A549 (cell line): Measurements from ENCODE around the gene RNF152. TPM values are rescaled to one million over a fixed set of nuclear protein-coding genes. Genes with fewer than 3 reads are reported as not detected.

ENCODE experiments used
- ATAC-seq, 2 experiments: fragments of 200-7000 bp in 1 of 2; fragments of >200 bp in 1 of 2; cut with Nextera tagmentation in 1 of 2; cut with Tn5 transposase in 1 of 2; 3 replicates each; pipeline versions ENCODE4 v1.8.0 to v1.9.1; 2018 to 2020; ENCODE audit warnings: mild to moderate bottlenecking in 1 of 2, moderate library complexity in 1 of 2
- CTCF ChIA-PET: fragments of 300-600 bp; sonication (Branson Sonifier 250); formaldehyde crosslinking; extraction: SDS; loops from one replicate; lab custom pipeline; 2021; ENCODE audit warnings: antibody characterized with exemption, inconsistent platforms; lab: Yijun Ruan, JAX
- POLR2A ChIA-PET: fragments of 350-600 bp; formaldehyde crosslinking; extraction: SDS; loops from one replicate; lab custom pipeline; 2021; ENCODE audit warnings: antibody characterized with exemption, inconsistent platforms; lab: Yijun Ruan, JAX
- DNase-seq, 2 experiments: peaks; one replicate each; pipeline versions ENCODE4 v3.0.0 to v3.0.0-alpha.2; 2011 to 2016; ENCODE audit warnings: low read depth in 1 of 2, low spot score in 1 of 2
- FAIRE-seq: peaks from 2 replicates; lab custom pipeline; 2011; peaks lifted over from hg19 to GRCh38; lab: Jason Lieb, UNC
- H3K27ac ChIP-seq, 2 experiments: fragments of >200 bp; sonication (Bioruptor Twin); formaldehyde crosslinking; 3 replicates each; pipeline ENCODE4 v1.5.1; 2016 to 2017
- H3K4me1 ChIP-seq: fragments of >200 bp; sonication (Bioruptor Twin); formaldehyde crosslinking; 3 replicates; pipeline ENCODE4 v1.6.1; 2016
- H3K4me2 ChIP-seq: fragments of >200 bp; sonication (Bioruptor Twin); formaldehyde crosslinking; 3 replicates; pipeline ENCODE4 v1.6.1; 2016
- H3K4me3 ChIP-seq: fragments of >200 bp; sonication (Bioruptor Twin); formaldehyde crosslinking; 3 replicates; pipeline ENCODE4 v1.5.1; 2016
- H3K9me3 ChIP-seq: fragments of >200 bp; sonication (Bioruptor Twin); formaldehyde crosslinking; 3 replicates; pipeline ENCODE4 v1.6.1; 2016
- CBX8 ChIP-seq: fragments of 200-600 bp; sonication (generic); IDR thresholded peaks from 2 replicates; pipeline ENCODE4 v1.6.1; 2016
- CHD4 ChIP-seq: fragments of 200-600 bp; sonication (generic); IDR thresholded peaks from 2 replicates; pipeline ENCODE4 v1.6.1; 2016; ENCODE audit warnings: antibody characterized with exemption, mild to moderate bottlenecking, borderline replicate concordance
- EHF ChIP-seq: fragments of 250-450 bp; sonication (Bioruptor Pico); IDR thresholded peaks from 2 replicates; pipeline ENCODE4 v1.5.0; 2020; ENCODE audit warnings: mild to moderate bottlenecking
- EHMT2 ChIP-seq: fragments of 200-600 bp; sonication (generic); IDR thresholded peaks from 2 replicates; pipeline ENCODE4 v1.6.1; 2016; ENCODE audit warnings: antibody characterized with exemption, low read depth, mild to moderate bottlenecking, moderate library complexity
- ESRRA ChIP-seq: fragments of 150-350 bp; IDR thresholded peaks from 2 replicates; pipeline ENCODE4 v1.6.1; 2014; ENCODE audit warnings: mild to moderate bottlenecking, low read length, borderline replicate concordance
- FOSL2 ChIP-seq, 2 experiments: fragments of 450-650 bp in 1 of 2; fragments of >200 bp in 1 of 2; sonication (Bioruptor Twin) in 1 of 2; formaldehyde crosslinking; IDR thresholded peaks; 2 replicates each; pipeline versions ENCODE4 v1.5.0 to v1.6.1; 2016 to 2020; ENCODE audit warnings: mild to moderate bottlenecking in 1 of 2, moderate library complexity in 1 of 2
- GATA3 ChIP-seq: IDR thresholded peaks from 2 replicates; pipeline ENCODE4 v1.6.1; 2012; ENCODE audit warnings: borderline replicate concordance
- HOXA7 ChIP-seq: fragments of 250-450 bp; sonication (Bioruptor Pico); IDR thresholded peaks from 2 replicates; pipeline ENCODE4 v1.5.0; 2020; ENCODE audit warnings: mild to moderate bottlenecking, moderate library complexity
- HOXB5 ChIP-seq: fragments of 250-450 bp; sonication (Bioruptor Pico); IDR thresholded peaks from 2 replicates; pipeline ENCODE4 v1.5.0; 2020; ENCODE audit warnings: mild to moderate bottlenecking, moderate library complexity
- JUN ChIP-seq, 2 experiments: fragments of >200 bp; sonication (Bioruptor Twin); formaldehyde crosslinking; IDR thresholded peaks; 2 replicates in 1 of 2; 3 replicates in 1 of 2; pipeline ENCODE4 v1.6.1; 2016 to 2017
- KDM1A ChIP-seq: fragments of 200-600 bp; sonication (generic); IDR thresholded peaks from 2 replicates; pipeline ENCODE4 v1.6.1; 2016; ENCODE audit warnings: low read depth, mild to moderate bottlenecking
- MYC ChIP-seq: IDR thresholded peaks from 2 replicates; pipeline ENCODE4 v1.6.1; 2012; ENCODE audit warnings: mild to moderate bottlenecking, inconsistent platforms, low read length, improper control_type of control experiment, borderline replicate concordance
- PHF8 ChIP-seq: fragments of 200-600 bp; sonication (generic); IDR thresholded peaks from 2 replicates; pipeline ENCODE4 v1.6.1; 2016; ENCODE audit warnings: low read depth, mild to moderate bottlenecking, antibody characterized with exemption, moderate library complexity, borderline replicate concordance
- POLR2A ChIP-seq: IDR thresholded peaks from 2 replicates; pipeline ENCODE4 v1.6.1; 2012; ENCODE audit warnings: mild to moderate bottlenecking, low read length
- RAD21 ChIP-seq, 2 experiments: fragments of >200 bp in 1 of 2; sonication (Bioruptor Twin) in 1 of 2; formaldehyde crosslinking in 1 of 2; IDR thresholded peaks in 1 of 2; conservative IDR thresholded peaks in 1 of 2; 2 replicates in 1 of 2; 3 replicates in 1 of 2; pipeline ENCODE4 v1.6.1; 2012 to 2018; ENCODE audit warnings: inconsistent platforms in 1 of 2
- RARB ChIP-seq: fragments of 250-450 bp; sonication (Bioruptor Pico); IDR thresholded peaks from 2 replicates; pipeline ENCODE4 v1.8.0; 2021; ENCODE audit warnings: mild to moderate bottlenecking, moderate library complexity
- RFX5 ChIP-seq: fragments of 450-650 bp; IDR thresholded peaks from 2 replicates; pipeline ENCODE4 v1.7.1; 2014; ENCODE audit warnings: antibody characterized with exemption, mild to moderate bottlenecking, moderate library complexity
- RNF2 ChIP-seq: fragments of 200-600 bp; sonication (generic); IDR thresholded peaks from 2 replicates; pipeline ENCODE4 v1.6.1; 2016; ENCODE audit warnings: low read depth, mild to moderate bottlenecking, antibody characterized with exemption, moderate library complexity, borderline replicate concordance
- ZC3H11A ChIP-seq: fragments of 450-650 bp; IDR thresholded peaks from 2 replicates; pipeline ENCODE4 v1.6.1; 2014; ENCODE audit warnings: antibody characterized with exemption, mild to moderate bottlenecking
- ZNF302 ChIP-seq: fragments of 250-450 bp; sonication (Bioruptor Pico); IDR thresholded peaks from 2 replicates; pipeline ENCODE4 v1.9.0; 2021; ENCODE audit warnings: inconsistent platforms, mild to moderate bottlenecking, moderate library complexity
- whole genome bisulfite sequencing: methylation state at CpG from one replicate; pipeline ENCODE4 v1.1.6; 2017; ENCODE audit errors: missing lambda C conversion rate; 5-methylcytosine and 5-hydroxymethylcytosine counted together
- polyA plus RNA-seq, 4 experiments: library from polyadenylated mRNA; depleted of rRNA in 3 of 4; stranded (reverse); fragments of >200 nt; fragmentation: RNase III in 1 of 4; extraction: RNeasy Plus Mini Kit Qiagen cat#74134 plus additional on column Dnase treatment in 1 of 4; gene quantifications; 2 replicates in 3 of 4; 3 replicates in 1 of 4; pipeline ENCODE4 v1.2.3, GENCODE V29; 2011 to 2017
- TF ChIP-seq, protein P1 (sequence below): fragments of 250-450 bp; sonication (Bioruptor Pico); IDR thresholded peaks from 2 replicates; pipeline ENCODE4 v1.5.0; 2020; ENCODE audit warnings: low read depth, mild to moderate bottlenecking, moderate library complexity
- TF ChIP-seq, protein P2 (sequence below): IDR thresholded peaks from 2 replicates; pipeline ENCODE4 v1.6.1; 2012
- TF ChIP-seq, protein P3 (sequence below): fragments of 150-350 bp; IDR thresholded peaks from 2 replicates; pipeline ENCODE4 v1.6.1; 2014; ENCODE audit warnings: low read depth, mild to moderate bottlenecking, low read length
- TF ChIP-seq, protein P4 (sequence below): IDR thresholded peaks from 2 replicates; pipeline ENCODE4 v1.6.1; 2012
- TF ChIP-seq, protein P5 (sequence below): fragments of >200 bp; sonication (Bioruptor Twin); formaldehyde crosslinking; IDR thresholded peaks from 2 replicates; pipeline ENCODE4 v1.6.1; 2016

Gene RNF152
- polyA plus RNA-seq, 2 of the 4 experiments (the other 2 are of a cell fraction): 0.12 TPM; not detected in 1

DNA sequence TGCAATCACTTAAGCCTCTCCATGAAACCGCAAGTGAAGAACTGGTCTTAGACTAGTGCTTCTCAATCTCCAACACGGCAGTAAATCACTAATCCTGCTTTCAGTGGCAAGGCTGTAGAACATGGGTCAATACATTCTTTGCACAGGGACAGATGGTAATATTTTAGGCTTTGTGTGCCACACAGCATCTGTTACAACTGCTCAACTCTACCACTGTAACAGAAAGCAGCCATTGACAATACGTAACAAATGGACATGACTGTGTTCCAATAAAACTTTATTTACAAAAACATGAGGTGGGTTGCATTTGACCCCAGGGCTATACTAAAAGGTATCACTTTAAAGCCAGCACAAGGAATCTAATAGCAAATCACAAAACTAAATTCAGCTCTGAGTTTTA lies 51.1 kb downstream of the RNF152 start:
- no peaks in the 10 kb centered on the region for H3K9me3 ChIP-seq
- H3K4me2 ChIP-seq: no peak overlapping the region
- no peak overlapping the region for H3K4me3 ChIP-seq
- ChIA-PET POLR2A (no interaction called here), CTCF (no interaction called here)
- 54% methylated on average over 3 of the region's 3 CpGs for WGBS
- FAIRE-seq (no peak), DNase-seq (no peak), ATAC-seq (no peak)
- no peaks in the 10 kb centered on the region for H3K4me1 ChIP-seq
- TF ChIP-seq CHD4 (no peak), POLR2A (no peak), KDM1A (no peak), EHMT2 (no peak), JUN (IDR thresholded peaks at IDR 0.05) (no peak), PHF8 (no peak), CBX8 (no peak), GATA3 (no peak)
- TF ChIP-seq, protein P1, sequence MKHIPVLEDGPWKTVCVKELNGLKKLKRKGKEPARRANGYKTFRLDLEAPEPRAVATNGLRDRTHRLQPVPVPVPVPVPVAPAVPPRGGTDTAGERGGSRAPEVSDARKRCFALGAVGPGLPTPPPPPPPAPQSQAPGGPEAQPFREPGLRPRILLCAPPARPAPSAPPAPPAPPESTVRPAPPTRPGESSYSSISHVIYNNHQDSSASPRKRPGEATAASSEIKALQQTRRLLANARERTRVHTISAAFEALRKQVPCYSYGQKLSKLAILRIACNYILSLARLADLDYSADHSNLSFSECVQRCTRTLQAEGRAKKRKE (CRISPR knock-in tag): no peak
- H3K27ac ChIP-seq: no peak overlapping the region

DNA sequence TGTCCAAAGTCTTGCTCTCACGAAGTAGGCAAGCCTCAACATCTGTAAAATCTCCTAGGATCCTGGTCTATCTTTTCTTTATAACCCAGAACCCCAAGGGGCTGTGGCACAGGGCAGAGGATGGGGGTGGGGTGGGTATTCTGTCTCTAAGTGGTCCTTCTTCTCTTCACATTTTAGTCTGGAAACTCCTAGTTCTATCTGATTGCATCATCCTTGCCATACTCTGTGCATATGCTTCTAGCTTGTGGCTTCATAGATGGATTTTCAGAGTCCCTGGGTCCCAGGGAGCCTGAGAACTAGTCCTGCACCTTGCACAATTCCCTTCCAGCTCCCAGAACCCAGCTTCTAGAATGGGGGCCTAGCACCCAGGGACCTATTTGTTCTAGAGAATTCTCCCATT lies 52.5 kb downstream of the RNF152 start:
- no peak for TF ChIP-seq RAD21 (conservative IDR thresholded peaks at IDR 0.05 in 1 of 2, IDR thresholded peaks at IDR 0.05 in 1 of 2)
- TF ChIP-seq, protein P2, sequence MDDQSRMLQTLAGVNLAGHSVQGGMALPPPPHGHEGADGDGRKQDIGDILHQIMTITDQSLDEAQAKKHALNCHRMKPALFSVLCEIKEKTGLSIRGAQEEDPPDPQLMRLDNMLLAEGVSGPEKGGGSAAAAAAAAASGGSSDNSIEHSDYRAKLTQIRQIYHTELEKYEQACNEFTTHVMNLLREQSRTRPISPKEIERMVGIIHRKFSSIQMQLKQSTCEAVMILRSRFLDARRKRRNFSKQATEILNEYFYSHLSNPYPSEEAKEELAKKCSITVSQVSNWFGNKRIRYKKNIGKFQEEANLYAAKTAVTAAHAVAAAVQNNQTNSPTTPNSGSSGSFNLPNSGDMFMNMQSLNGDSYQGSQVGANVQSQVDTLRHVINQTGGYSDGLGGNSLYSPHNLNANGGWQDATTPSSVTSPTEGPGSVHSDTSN: no peak
- TF ChIP-seq, protein P3, sequence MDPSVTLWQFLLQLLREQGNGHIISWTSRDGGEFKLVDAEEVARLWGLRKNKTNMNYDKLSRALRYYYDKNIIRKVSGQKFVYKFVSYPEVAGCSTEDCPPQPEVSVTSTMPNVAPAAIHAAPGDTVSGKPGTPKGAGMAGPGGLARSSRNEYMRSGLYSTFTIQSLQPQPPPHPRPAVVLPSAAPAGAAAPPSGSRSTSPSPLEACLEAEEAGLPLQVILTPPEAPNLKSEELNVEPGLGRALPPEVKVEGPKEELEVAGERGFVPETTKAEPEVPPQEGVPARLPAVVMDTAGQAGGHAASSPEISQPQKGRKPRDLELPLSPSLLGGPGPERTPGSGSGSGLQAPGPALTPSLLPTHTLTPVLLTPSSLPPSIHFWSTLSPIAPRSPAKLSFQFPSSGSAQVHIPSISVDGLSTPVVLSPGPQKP: no peak
- no peak for TF ChIP-seq EHF (CRISPR knock-in tag)
- no peak for TF ChIP-seq RNF2
- TF ChIP-seq, protein P4, sequence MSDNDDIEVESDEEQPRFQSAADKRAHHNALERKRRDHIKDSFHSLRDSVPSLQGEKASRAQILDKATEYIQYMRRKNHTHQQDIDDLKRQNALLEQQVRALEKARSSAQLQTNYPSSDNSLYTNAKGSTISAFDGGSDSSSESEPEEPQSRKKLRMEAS: no peak
- no peak for TF ChIP-seq ZNF302 (CRISPR knock-in tag)
- no peak for TF ChIP-seq RFX5
- no peak for TF ChIP-seq ESRRA
- no peak for TF ChIP-seq HOXA7 (CRISPR knock-in tag)
- no peak for TF ChIP-seq RARB (CRISPR knock-in tag)
- TF ChIP-seq FOSL2 (IDR thresholded peaks at IDR 0.05): no peak
- no peak for TF ChIP-seq FOSL2 (CRISPR knock-in tag; IDR thresholded peaks at IDR 0.05)
- no peak for TF ChIP-seq ZC3H11A
- no peak for TF ChIP-seq HOXB5
- no peak for TF ChIP-seq JUN (IDR thresholded peaks at IDR 0.05)
- TF ChIP-seq CHD4: no peak
- no peak for TF ChIP-seq MYC
- TF ChIP-seq, protein P5, sequence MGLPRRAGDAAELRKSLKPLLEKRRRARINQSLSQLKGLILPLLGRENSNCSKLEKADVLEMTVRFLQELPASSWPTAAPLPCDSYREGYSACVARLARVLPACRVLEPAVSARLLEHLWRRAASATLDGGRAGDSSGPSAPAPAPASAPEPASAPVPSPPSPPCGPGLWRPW: no peak
- Histone ChIP-seq H3K27ac (no peak overlapping the region), H3K9me3 (no peaks in the 10 kb centered on the region), H3K4me2 (no peak overlapping the region), H3K4me3 (no peak overlapping the region), H3K4me1 (no peaks in the 10 kb centered on the region)
- DNase-seq: no peak
- FAIRE-seq: no peak
- WGBS: 6% methylated on average over 1 of the region's 1 CpG
- POLR2A ChIA-PET: no interaction called here
- CTCF ChIA-PET: no interaction called here
- ATAC-seq: no peak
